LNCAP (cell line): ENCODE results near the gene PBX1.

Experiments used
- CTCF ChIP-seq: fragments of 450-650 bp; IDR thresholded peaks from 2 replicates; pipeline ENCODE4 v1.5.1; 2017; ENCODE audit warnings: mild to moderate bottlenecking

The PBX1 gene

GRCh38 chr1:164644268-164644667 lies 85.3 kb downstream of the PBX1 start:
- TF ChIP-seq CTCF, result no peak

- TF ChIP-seq CTCF, result no peak
Measured at GRCh38 chr1:164644774-164645644, 86.0 kb downstream of the PBX1 start.

- no peak for TF ChIP-seq CTCF
Measured at GRCh38 chr1:164645921-164646320, 86.9 kb downstream of the PBX1 start.

GRCh38 chr1:164647211-164647610 lies 88.2 kb downstream of the PBX1 start:
- TF ChIP-seq CTCF, result no peak

GRCh38 chr1:164648636-164649035 lies 89.7 kb downstream of the PBX1 start:
- no peak for TF ChIP-seq CTCF

- no peak for TF ChIP-seq CTCF
Measured at GRCh38 chr1:164649146-164649545, 90.2 kb downstream of the PBX1 start.

- TF ChIP-seq CTCF, result no peak
Measured at GRCh38 chr1:164650531-164650930, 91.5 kb downstream of the PBX1 start.
